Natural killer cell (primary cell): Measurements from ENCODE around the gene KLHL35. TPM values are rescaled to one million over a fixed set of nuclear protein-coding genes. Genes with fewer than 3 reads are reported as not detected.

Experiments
- ATAC-seq, 3 donors: fragments of 150-1000 bp in 2 of 3; fragments of 200-7000 bp in 1 of 3; cut with Tn5 transposase; 1 replicate in 1 of 3; 2 replicates in 2 of 3; pipeline ENCODE4 v1.10.0; 2021; ENCODE audit warnings: mild to moderate bottlenecking in 2 of 3, moderate library complexity in 2 of 3
- DNase-seq, 2 donors: peaks; one replicate each; pipeline versions ENCODE4 v3.0.0 to v3.0.0-alpha.2; 2013 to 2021; ENCODE audit warnings: mixed read lengths in 1 of 2
- H3K27ac ChIP-seq: one replicate; pipeline ENCODE4 v1.5.1; 2013; ENCODE audit warnings: mild to moderate bottlenecking, low read length
- H3K27me3 ChIP-seq: one replicate; pipeline ENCODE4 v1.6.1; 2013; ENCODE audit warnings: low read length; ENCODE audit not compliant: control insufficient read depth, insufficient read depth
- H3K36me3 ChIP-seq: one replicate; pipeline ENCODE4 v1.6.1; 2013; ENCODE audit warnings: low read length; ENCODE audit not compliant: control insufficient read depth, insufficient read depth
- H3K4me1 ChIP-seq: one replicate; pipeline ENCODE4 v1.6.1; 2013; ENCODE audit warnings: low read length; ENCODE audit not compliant: control insufficient read depth, insufficient read depth
- H3K4me3 ChIP-seq: one replicate; pipeline ENCODE4 v1.5.1; 2013; ENCODE audit warnings: low read length
- H3K9me3 ChIP-seq: one replicate; pipeline ENCODE4 v1.6.1; 2013; ENCODE audit warnings: low read length; ENCODE audit not compliant: control insufficient read depth, insufficient read depth
- H3K27ac Mint-ChIP-seq, 2 donors: one replicate each; pipeline ENCODE4 v1.8.0; 2022; ENCODE audit warnings: mild to moderate bottlenecking in 2 of 2, mixed read lengths in 2 of 2, moderate library complexity in 1 of 2
- H3K27me3 Mint-ChIP-seq, 2 donors: one replicate each; pipeline ENCODE4 v1.8.0; 2022; ENCODE audit warnings: low read depth in 2 of 2, mixed read lengths in 2 of 2
- H3K36me3 Mint-ChIP-seq: one replicate; pipeline ENCODE4 v1.8.0; 2022; ENCODE audit warnings: mixed read lengths
- H3K4me1 Mint-ChIP-seq, 2 donors: one replicate each; pipeline ENCODE4 v1.8.0; 2022; ENCODE audit warnings: mixed read lengths in 2 of 2
- H3K4me3 Mint-ChIP-seq: one replicate; pipeline ENCODE4 v1.8.0; 2022; ENCODE audit warnings: mild to moderate bottlenecking, moderate library complexity, mixed read lengths
- H3K9me3 Mint-ChIP-seq, 2 donors: one replicate each; pipeline ENCODE4 v1.8.0; 2022; ENCODE audit warnings: mixed read lengths in 2 of 2
- CTCF ChIP-seq: fragments of 200-600 bp; IDR thresholded peaks from one replicate; pipeline ENCODE4 v1.8.0; 2022; ENCODE audit warnings: antibody characterized with exemption
- WGBS: methylation state at CpG from one replicate; pipeline ENCODE4 v1.1.7; 2013; ENCODE audit warnings: missing lambda C conversion rate; ENCODE audit not compliant: insufficient coverage; 5-methylcytosine and 5-hydroxymethylcytosine counted together
- intact Hi-C: fragments of 100-400 bp; cut with micrococcal nuclease; formaldehyde crosslinking; loops from one replicate; pipeline ENCODE4 v1.14.2; 2022
- total RNA-seq, 4 donors: library from RNA; stranded (reverse); fragments of 120-200 nt in 1 of 4; gene quantifications; one replicate each; pipeline versions ENCODE4 v1.2.3 to v1.2.4, GENCODE V29; 2013 to 2022

KLHL35 gene
- total RNA-seq, 3 donors from 2014 or later (not counting 1 experiment from before 2014, with no cell fraction given), result 0.40 to 0.93 (median 0.54) TPM

- peak; percentile 49 to 89 for DNase-seq
- no peaks in the 10 kb centered on the region for H3K27me3 Mint-ChIP-seq
- peaks cover 11 to 12% of the 10 kb centered on the region in 2 donors for H3K4me1 Mint-ChIP-seq
- H3K4me1 ChIP-seq, result peaks cover 19% of the 10 kb centered on the region
- no peaks in the 10 kb centered on the region for H3K36me3 Mint-ChIP-seq
- no peaks in the 10 kb centered on the region for H3K9me3 Mint-ChIP-seq
- no peak overlapping the region for H3K27ac ChIP-seq
- no peak overlapping the region for H3K4me3 ChIP-seq
- no peaks in the 10 kb centered on the region for H3K27me3 ChIP-seq
- WGBS, result 34% methylated on average over 8 of the region's 9 CpGs
- H3K27ac Mint-ChIP-seq, result no peak overlapping the region
- no peaks in the 10 kb centered on the region for H3K9me3 ChIP-seq
- ATAC-seq, result peak; percentile 85 to 91 (median 88)
- H3K4me3 Mint-ChIP-seq, result no peak overlapping the region
- no peaks in the 10 kb centered on the region for H3K36me3 ChIP-seq
- TF ChIP-seq CTCF, result peak; percentile 85
- intact Hi-C loops, result loop anchor here (1.0 kb wide), 3 partner anchors 42 to 144 kb away; no protein-coding TSS in a partner anchor
Observed at GRCh38 chr11:75388386-75389275, 44.4 kb downstream of the KLHL35 start.

GRCh38 chr11:75387736-75388294 is 45.2 kb downstream of the KLHL35 start:
- no peak for TF ChIP-seq CTCF
- peaks cover 18 to 19% of the 10 kb centered on the region in 2 donors for H3K4me1 Mint-ChIP-seq

GRCh38 chr11:75386942-75387630 is 45.9 kb downstream of the KLHL35 start:
- Histone ChIP-seq H3K27ac (no peak overlapping the region), H3K9me3 (no peaks in the 10 kb centered on the region), H3K27me3 (no peaks in the 10 kb centered on the region), H3K4me1 (peaks cover 35% of the 10 kb centered on the region), H3K36me3 (no peaks in the 10 kb centered on the region), H3K4me3 (no peak overlapping the region)
- no peak for DNase-seq
- H3K27me3 Mint-ChIP-seq, result no peaks in the 10 kb centered on the region
- intact Hi-C loops, result no loop called here
- no peak for ATAC-seq
- H3K36me3 Mint-ChIP-seq, result no peaks in the 10 kb centered on the region
- no peak overlapping the region for H3K4me3 Mint-ChIP-seq
- no peak for TF ChIP-seq CTCF
- 85% methylated on average over 3 of the region's 3 CpGs for WGBS
- no peaks in the 10 kb centered on the region for H3K9me3 Mint-ChIP-seq
- H3K27ac Mint-ChIP-seq, result no peak overlapping the region
- H3K4me1 Mint-ChIP-seq, result peaks cover 18 to 19% of the 10 kb centered on the region in 2 donors

More at GRCh38 chr11:75387736-75388294, 45.2 kb downstream of the KLHL35 start:
- no peaks in the 10 kb centered on the region for H3K9me3 ChIP-seq
- intact Hi-C loops, result loop anchor here (1.0 kb wide), 3 partner anchors 42 to 144 kb away; no protein-coding TSS in a partner anchor
- H3K9me3 Mint-ChIP-seq, result no peaks in the 10 kb centered on the region
- no peaks in the 10 kb centered on the region for H3K27me3 Mint-ChIP-seq
- DNase-seq (no peak), ATAC-seq (no peak)
- no peak overlapping the region for H3K27ac Mint-ChIP-seq
- H3K36me3 ChIP-seq, result no peaks in the 10 kb centered on the region
- no peak overlapping the region for H3K4me3 ChIP-seq
- H3K27ac ChIP-seq, result no peak overlapping the region
- no peak overlapping the region for H3K4me3 Mint-ChIP-seq
- no peaks in the 10 kb centered on the region for H3K36me3 Mint-ChIP-seq
- no peaks in the 10 kb centered on the region for H3K27me3 ChIP-seq
- H3K4me1 ChIP-seq, result peaks cover 28% of the 10 kb centered on the region
- WGBS, result 81% methylated on average over 3 of the region's 3 CpGs
